HG03064 (cell line): ENCODE measurements around the gene MLST8.
A peak's percentile ranks its signal among the peaks of the same experiment; 100 is the strongest.

Experiments
- ATAC-seq: cut with Tn5 transposase; IDR thresholded peaks from one replicate; pipeline ENCODE4 v1.9.1; 2021; ENCODE audit warnings: low read depth; ENCODE audit not compliant: unreplicated experiment

MLST8 gene

GRCh38 chr16:2206420-2206779 lies 1.1 kb downstream of the MLST8 start:
- ATAC-seq: no peak

GRCh38 chr16:2206780-2207433 lies 1.7 kb downstream of the MLST8 start:
- ATAC-seq: no peak

GRCh38 chr16:2207872-2208271 lies 2.6 kb downstream of the MLST8 start:
- ATAC-seq: no peak

GRCh38 chr16:2208308-2208707 lies 3.1 kb downstream of the MLST8 start:
- no peak for ATAC-seq

GRCh38 chr16:2208772-2209171 lies 3.5 kb downstream of the MLST8 start:
- ATAC-seq: no peak

- ATAC-seq: no peak
Measured at GRCh38 chr16:2209258-2210008, 4.2 kb downstream of the MLST8 start.

GRCh38 chr16:2210009-2210332 lies 4.7 kb downstream of the MLST8 start:
- ATAC-seq: no peak

GRCh38 chr16:2210386-2211365 lies 5.4 kb downstream of the MLST8 start, which contains the start of gene BRICD5:
TSS of gene BRICD5 (minus strand) at chr16:2210863. CDS start at chr16:2210833, 30 bp downstream.
- ATAC-seq: no peak

GRCh38 chr16:2211923-2212347 lies 6.7 kb downstream of the MLST8 start:
- ATAC-seq: no peak

- no peak for ATAC-seq
Measured at GRCh38 chr16:2212362-2213324, 7.4 kb downstream of the MLST8 start.

GRCh38 chr16:2213817-2214718 lies 8.8 kb downstream of the MLST8 start:
- peak; percentile 5 for ATAC-seq

- ATAC-seq: peak; percentile 54
Measured at GRCh38 chr16:2214719-2214968, 9.4 kb downstream of the MLST8 start, which contains the start of gene PGP. TSS of gene PGP (minus strand) at chr16:2214840. CDS start at chr16:2214777, 63 bp downstream.

GRCh38 chr16:2216330-2216729 lies 11.1 kb downstream of the MLST8 start:
- ATAC-seq: no peak

- ATAC-seq: peak; percentile 85
Measured at GRCh38 chr16:2223221-2223941, 18.1 kb downstream of the MLST8 start, which contains the start of gene E4F1. TSS of gene E4F1 (plus strand) at chr16:2223591. CDS start at chr16:2223614, 23 bp downstream.

GRCh38 chr16:2223942-2224486 lies 18.8 kb downstream of the MLST8 start:
- peak; percentile 10 for ATAC-seq

GRCh38 chr16:2226245-2226793 lies 21.1 kb downstream of the MLST8 start:
- ATAC-seq: no peak

- no peak for ATAC-seq
Measured at GRCh38 chr16:2226918-2227317, 21.7 kb downstream of the MLST8 start.
